GM13976 (cell line): Measurements from ENCODE around the gene SMAD1.

ENCODE experiments used
- DNase-seq: peaks from one replicate; pipeline ENCODE4 v3.0.0; 2012; ENCODE audit warnings: low spot score
- CTCF ChIP-seq: IDR thresholded peaks from 2 replicates; pipeline ENCODE4 v1.5.1; 2012; ENCODE audit warnings: borderline replicate concordance, mild to moderate bottlenecking; ENCODE audit not compliant: insufficient read depth; ENCODE audit errors: extremely low read depth, missing control alignments, control extremely low read depth
- in situ Hi-C: fragments of 300-500 bp; cut with MboI; formaldehyde crosslinking; loops from one replicate; pipeline ENCODE4 v1.12.0; 2022; ENCODE audit warnings: low sequenced_read_pairs, mixed read lengths, inconsistent platforms; ENCODE audit not compliant: unreplicated experiment

Gene SMAD1

GRCh38 chr4:145521282-145521681 lies 39.6 kb downstream of the SMAD1 start:
- no peak for DNase-seq
- in situ Hi-C loops: no loop called here
- TF ChIP-seq CTCF: no peak

GRCh38 chr4:145523117-145523516 lies 41.5 kb downstream of the SMAD1 start:
- in situ Hi-C loops: no loop called here
- TF ChIP-seq CTCF: no peak
- no peak for DNase-seq

- in situ Hi-C loops: no loop called here
- TF ChIP-seq CTCF: no peak
- no peak for DNase-seq
Measured at GRCh38 chr4:145524552-145524951, 42.9 kb downstream of the SMAD1 start.

- TF ChIP-seq CTCF: no peak
- DNase-seq: no peak
- in situ Hi-C loops: no loop called here
Measured at GRCh38 chr4:145525291-145525740, 43.7 kb downstream of the SMAD1 start.

GRCh38 chr4:145527773-145528172 lies 46.1 kb downstream of the SMAD1 start:
- in situ Hi-C loops: no loop called here
- TF ChIP-seq CTCF: no peak
- DNase-seq: no peak

- DNase-seq: no peak
- in situ Hi-C loops: no loop called here
- no peak for TF ChIP-seq CTCF
Measured at GRCh38 chr4:145528601-145529000, 46.9 kb downstream of the SMAD1 start.

- DNase-seq: no peak
- in situ Hi-C loops: no loop called here
- TF ChIP-seq CTCF: no peak
Measured at GRCh38 chr4:145530189-145530588, 48.5 kb downstream of the SMAD1 start.
